Activated naive CD4-positive, alpha-beta T cell treated with anti-CD3 and anti-CD28 coated beads for 36 hours (primary cell): ENCODE measurements around the gene GRID1. TPM values are rescaled to one million over a fixed set of nuclear protein-coding genes. Genes with fewer than 3 reads are reported as not detected.

Experiments used
- CTCF ChIA-PET: fragments of 350-600 bp; sonication (Branson Sonifier 250); formaldehyde crosslinking; loops from one replicate; lab custom pipeline; 2021; ENCODE audit warnings: antibody characterized with exemption; lab: Charles Lee
- DNase-seq: peaks from one replicate; pipeline ENCODE4 v3.0.0-alpha.2; 2020
- H3K27ac Mint-ChIP-seq: one replicate; pipeline ENCODE4 v1.8.0; 2021; ENCODE audit warnings: mild to moderate bottlenecking, mixed read lengths
- H3K27me3 Mint-ChIP-seq: one replicate; pipeline ENCODE4 v1.8.0; 2021; ENCODE audit warnings: low read depth, mixed read lengths
- H3K36me3 Mint-ChIP-seq: one replicate; pipeline ENCODE4 v1.8.0; 2021; ENCODE audit warnings: low read depth, mixed read lengths
- H3K4me1 Mint-ChIP-seq: one replicate; pipeline ENCODE4 v1.8.0; 2021; ENCODE audit warnings: low read depth, mixed read lengths
- H3K4me3 Mint-ChIP-seq: one replicate; pipeline ENCODE4 v1.8.0; 2021; ENCODE audit warnings: mild to moderate bottlenecking, moderate library complexity, mixed read lengths
- H3K9me3 Mint-ChIP-seq: one replicate; pipeline ENCODE4 v1.8.0; 2021; ENCODE audit warnings: mixed read lengths
- intact Hi-C: fragments of 100-400 bp; cut with micrococcal nuclease; formaldehyde crosslinking; loops from one replicate; pipeline ENCODE4 v1.15.1; 2023
- total RNA-seq, 2 experiments: library from RNA; stranded (reverse); gene quantifications; one replicate each; pipeline ENCODE4 v1.2.3, GENCODE V29; 2021

The GRID1 gene
- total RNA-seq, 2 experiments from 2014 or later: not detected

DNA sequence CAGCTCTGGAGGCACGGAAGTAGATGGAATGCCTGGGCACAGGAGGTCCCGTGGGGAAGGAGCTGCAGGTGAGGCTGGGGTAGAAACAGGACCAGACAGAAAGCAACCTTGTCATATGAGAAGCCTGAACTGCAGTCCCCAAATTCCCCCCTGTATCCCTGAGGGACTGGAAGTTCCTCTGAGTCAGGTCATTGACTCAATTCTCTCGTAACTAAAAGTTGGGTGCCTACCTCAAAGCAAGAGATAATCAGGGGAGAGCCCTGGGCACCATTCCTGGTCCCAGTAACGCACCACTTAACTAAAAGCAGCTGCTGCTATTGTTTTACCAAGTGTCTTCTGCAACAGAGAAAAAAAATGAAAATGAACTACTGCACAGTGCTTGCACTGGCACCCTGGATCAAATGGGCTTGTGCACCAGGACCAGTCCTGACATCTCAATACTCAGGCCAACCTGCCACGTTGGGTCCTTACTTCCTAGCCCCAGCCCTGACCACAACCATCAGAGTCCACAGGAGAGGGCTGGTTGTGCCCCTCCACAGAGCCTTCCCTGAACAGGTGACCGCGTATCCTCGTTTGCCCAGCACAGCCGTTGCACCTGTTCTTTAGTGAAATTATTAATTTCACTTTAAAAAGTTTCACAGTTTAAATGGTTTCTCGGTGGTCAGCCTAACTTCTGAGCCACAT lies 79.3 kb downstream of the GRID1 start:
- no peak for DNase-seq

GRCh38 chr10:86286236-86287109 lies 80.1 kb downstream of the GRID1 start:
- CTCF ChIA-PET: no interaction called here
- intact Hi-C loops: no loop called here
- no peaks in the 10 kb centered on the region for H3K4me1 Mint-ChIP-seq
- H3K9me3 Mint-ChIP-seq: no peaks in the 10 kb centered on the region
- no peak overlapping the region for H3K4me3 Mint-ChIP-seq
- H3K27me3 Mint-ChIP-seq: peaks cover 5% of the 10 kb centered on the region
- DNase-seq: no peak
- H3K36me3 Mint-ChIP-seq: no peaks in the 10 kb centered on the region
- H3K27ac Mint-ChIP-seq: no peak overlapping the region

More for the DNA sequence above, 79.3 kb downstream of the GRID1 start:
- Mint-ChIP-seq H3K4me1 (no peaks in the 10 kb centered on the region), H3K27me3 (peaks cover 5% of the 10 kb centered on the region), H3K27ac (no peak overlapping the region), H3K9me3 (no peaks in the 10 kb centered on the region), H3K36me3 (no peaks in the 10 kb centered on the region), H3K4me3 (no peak overlapping the region)
- intact Hi-C loops: no loop called here
- CTCF ChIA-PET: no interaction called here

- H3K27ac Mint-ChIP-seq: no peak overlapping the region
- DNase-seq: no peak
- H3K9me3 Mint-ChIP-seq: peaks cover 3% of the 10 kb centered on the region
- H3K27me3 Mint-ChIP-seq: peaks cover 5% of the 10 kb centered on the region
- no peaks in the 10 kb centered on the region for H3K4me1 Mint-ChIP-seq
- CTCF ChIA-PET: no interaction called here
- no peak overlapping the region for H3K4me3 Mint-ChIP-seq
- intact Hi-C loops: no loop called here
- no peaks in the 10 kb centered on the region for H3K36me3 Mint-ChIP-seq
Measured at GRCh38 chr10:86285136-86285790, 81.3 kb downstream of the GRID1 start.

- H3K27ac Mint-ChIP-seq: no peak overlapping the region
- H3K4me3 Mint-ChIP-seq: no peak overlapping the region
- no peaks in the 10 kb centered on the region for H3K4me1 Mint-ChIP-seq
- intact Hi-C loops: no loop called here
- peaks cover 3% of the 10 kb centered on the region for H3K9me3 Mint-ChIP-seq
- peaks cover 5% of the 10 kb centered on the region for H3K27me3 Mint-ChIP-seq
- CTCF ChIA-PET: no interaction called here
- DNase-seq: no peak
- no peaks in the 10 kb centered on the region for H3K36me3 Mint-ChIP-seq
Measured at GRCh38 chr10:86284355-86285105, 82.1 kb downstream of the GRID1 start.

- Mint-ChIP-seq H3K27me3 (peaks cover 5% of the 10 kb centered on the region), H3K4me1 (no peaks in the 10 kb centered on the region), H3K4me3 (no peak overlapping the region), H3K36me3 (no peaks in the 10 kb centered on the region), H3K27ac (no peak overlapping the region), H3K9me3 (peaks cover 3% of the 10 kb centered on the region)
- intact Hi-C loops: no loop called here
- DNase-seq: no peak
- CTCF ChIA-PET: no interaction called here
Measured at GRCh38 chr10:86283466-86284287, 82.9 kb downstream of the GRID1 start.

GRCh38 chr10:86282664-86283465 lies 83.7 kb downstream of the GRID1 start:
- no peak for DNase-seq
- Mint-ChIP-seq H3K9me3 (peaks cover 4% of the 10 kb centered on the region), H3K36me3 (no peaks in the 10 kb centered on the region), H3K4me1 (no peaks in the 10 kb centered on the region), H3K27ac (no peak overlapping the region), H3K4me3 (no peak overlapping the region), H3K27me3 (peaks cover 5% of the 10 kb centered on the region)
- CTCF ChIA-PET: no interaction called here
- intact Hi-C loops: no loop called here

GRCh38 chr10:86281396-86281795 lies 85.2 kb downstream of the GRID1 start:
- Mint-ChIP-seq H3K4me3 (no peak overlapping the region), H3K4me1 (no peaks in the 10 kb centered on the region), H3K27ac (no peak overlapping the region), H3K36me3 (no peaks in the 10 kb centered on the region), H3K27me3 (peaks cover 5% of the 10 kb centered on the region), H3K9me3 (peaks cover 7% of the 10 kb centered on the region)
- CTCF ChIA-PET: no interaction called here
- intact Hi-C loops: no loop called here
- DNase-seq: no peak

DNA sequence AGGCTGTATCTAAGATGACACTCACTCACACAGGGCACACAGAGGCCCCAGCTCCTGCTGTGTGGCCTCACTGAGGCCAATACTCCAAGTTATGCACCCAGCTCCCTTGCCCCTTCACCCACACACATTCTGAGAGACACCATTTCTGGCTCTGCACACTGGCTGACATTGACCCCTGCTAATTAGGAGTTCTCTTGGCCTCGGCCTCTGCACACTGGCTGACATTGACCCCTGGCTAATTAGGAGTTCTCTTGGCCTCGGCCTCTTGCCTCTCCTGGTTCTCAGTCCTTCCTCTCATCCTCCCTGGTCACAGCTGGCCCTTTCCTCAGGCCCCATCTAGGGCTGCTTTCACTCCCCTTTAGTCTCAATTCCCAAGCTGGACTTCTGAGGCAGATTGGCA lies 97.3 kb downstream of the GRID1 start:
- peaks cover 7% of the 10 kb centered on the region for H3K9me3 Mint-ChIP-seq
- peaks cover 21% of the 10 kb centered on the region for H3K27me3 Mint-ChIP-seq
- DNase-seq: no peak
- H3K4me3 Mint-ChIP-seq: no peak overlapping the region
- H3K27ac Mint-ChIP-seq: no peak overlapping the region
- no peaks in the 10 kb centered on the region for H3K4me1 Mint-ChIP-seq
- intact Hi-C loops: no loop called here
- H3K36me3 Mint-ChIP-seq: no peaks in the 10 kb centered on the region
- CTCF ChIA-PET: no interaction called here

- Mint-ChIP-seq H3K4me3 (no peak overlapping the region), H3K27me3 (peaks cover 28% of the 10 kb centered on the region), H3K36me3 (no peaks in the 10 kb centered on the region), H3K4me1 (no peaks in the 10 kb centered on the region), H3K27ac (no peak overlapping the region), H3K9me3 (peaks cover 7% of the 10 kb centered on the region)
- intact Hi-C loops: no loop called here
- no peak for DNase-seq
- CTCF ChIA-PET: no interaction called here
Measured at GRCh38 chr10:86267286-86268195, 99.1 kb downstream of the GRID1 start.

- intact Hi-C loops: no loop called here
- CTCF ChIA-PET: no interaction called here
- H3K4me3 Mint-ChIP-seq: no peak overlapping the region
- H3K27ac Mint-ChIP-seq: no peak overlapping the region
- no peaks in the 10 kb centered on the region for H3K36me3 Mint-ChIP-seq
- H3K27me3 Mint-ChIP-seq: peaks cover 28% of the 10 kb centered on the region
- no peak for DNase-seq
- peaks cover 5% of the 10 kb centered on the region for H3K9me3 Mint-ChIP-seq
- no peaks in the 10 kb centered on the region for H3K4me1 Mint-ChIP-seq
Measured at GRCh38 chr10:86266446-86267242, 100.0 kb downstream of the GRID1 start.
